Esophagus muscularis mucosa (tissue), 4 donors: ENCODE measurements around the gene CNDP1. TPM values are rescaled to one million over a fixed set of nuclear protein-coding genes. Genes with fewer than 3 reads are reported as not detected.

ENCODE experiments used
- DNase-seq: peaks from one replicate; pipeline ENCODE4 v3.0.0-alpha.2; 2017; ENCODE audit errors: extremely low spot score
- H3K27ac ChIP-seq, 4 donors: fragments of 200-600 bp; sonication (generic); replicated peaks in 1 of 4; 1 replicate in 3 of 4; 2 replicates in 1 of 4; pipeline ENCODE4 v1.5.1; 2016 to 2019; ENCODE audit warnings: mild to moderate bottlenecking in 1 of 4
- H3K27me3 ChIP-seq, 4 donors: fragments of 200-600 bp; sonication (generic); one replicate each; pipeline versions ENCODE4 v1.5.1 to v1.6.0; 2016 to 2019
- H3K36me3 ChIP-seq, 4 donors: fragments of 200-600 bp; sonication (generic); one replicate each; pipeline ENCODE4 v1.5.1; 2016 to 2019
- H3K4me1 ChIP-seq, 4 donors: fragments of 200-600 bp; sonication (generic); one replicate each; pipeline ENCODE4 v1.5.1; 2016 to 2019
- H3K4me3 ChIP-seq, 4 donors: fragments of 200-600 bp; sonication (generic); 1 replicate in 2 of 4; 2 replicates in 2 of 4; pipeline ENCODE4 v1.5.1; 2016 to 2019; ENCODE audit warnings: mild to moderate bottlenecking in 4 of 4, moderate library complexity in 1 of 4
- H3K9me3 ChIP-seq, 4 donors: fragments of 200-600 bp; sonication (generic); 1 replicate in 3 of 4; 2 replicates in 1 of 4; pipeline ENCODE4 v1.5.1; 2016 to 2019
- EP300 ChIP-seq: sonication (generic); formaldehyde crosslinking; IDR thresholded peaks from one replicate; pipeline ENCODE4 v1.6.1; 2017; ENCODE audit warnings: antibody characterized with exemption
- POLR2A ChIP-seq: fragments of 450-650 bp; IDR thresholded peaks from one replicate; pipeline ENCODE4 v1.6.1; 2017; ENCODE audit warnings: antibody characterized with exemption, moderate library complexity, mild to moderate bottlenecking, low read depth
- POLR2AphosphoS5 ChIP-seq, 2 donors: sonication (generic); formaldehyde crosslinking; IDR thresholded peaks; one replicate each; pipeline ENCODE4 v1.6.1; 2017; ENCODE audit warnings: antibody characterized with exemption in 2 of 2
- WGBS: methylation state at CpG from one replicate; pipeline ENCODE4 v1.1.5; 2018; 5-methylcytosine and 5-hydroxymethylcytosine counted together
- intact Hi-C: fragments of 100-400 bp; cut with DNase I; formaldehyde crosslinking; loops from one replicate; pipeline ENCODE4 v1.15.1; 2023
- total RNA-seq, 4 donors: library from RNA; depleted of rRNA; stranded (reverse); fragments of >200 nt; gene quantifications; one replicate each; pipeline versions ENCODE4 v1.1.0 to v1.2.1, GENCODE V29; 2016
- TF ChIP-seq, protein P1 (sequence below), 3 experiments: fragments of 200-600 bp in 2 of 3; fragments of 450-650 bp in 1 of 3; sonication (generic) in 2 of 3; IDR thresholded peaks; one replicate each; pipeline ENCODE4 v1.5.1; 2017 to 2019; ENCODE audit warnings: antibody characterized with exemption in 3 of 3, mild to moderate bottlenecking in 2 of 3, moderate library complexity in 1 of 3

The CNDP1 gene
- total RNA-seq, 4 donors from 2014 or later: not detected

DNA sequence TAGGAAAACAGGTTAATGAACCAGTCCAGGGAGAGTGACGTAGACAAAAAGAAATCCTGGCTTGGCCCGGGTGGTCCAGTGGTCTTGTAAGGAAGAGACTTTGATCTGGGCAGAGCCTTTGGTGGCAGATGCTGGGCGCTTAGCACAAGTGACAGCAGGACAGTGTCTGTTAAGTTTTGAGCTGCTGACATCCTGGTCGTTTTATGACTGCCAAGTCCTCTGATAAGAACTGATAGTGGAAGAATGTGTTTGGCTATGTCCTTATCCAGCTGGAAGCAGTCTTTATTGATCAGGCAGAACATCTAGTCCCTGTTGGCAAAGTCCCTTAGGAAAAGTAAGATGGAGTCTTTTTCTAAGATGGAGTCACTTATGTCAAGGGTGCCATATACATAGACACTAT lies 36.0 kb downstream of the CNDP1 start:
- no peaks in the 10 kb centered on the region for H3K9me3 ChIP-seq
- no peak for DNase-seq
- H3K27ac ChIP-seq: no peak overlapping the region
- H3K4me3 ChIP-seq: no peak overlapping the region
- 76% methylated on average over 4 of the region's 4 CpGs for WGBS
- no peaks in the 10 kb centered on the region for H3K4me1 ChIP-seq
- peaks cover 0 to 8% (median 0%) of the 10 kb centered on the region in 4 donors for H3K27me3 ChIP-seq
- H3K36me3 ChIP-seq: no peaks in the 10 kb centered on the region
- TF ChIP-seq EP300 (no peak), POLR2AphosphoS5 (IDR thresholded peaks at IDR 0.05) (no peak), POLR2A (no peak)
- TF ChIP-seq, protein P1, sequence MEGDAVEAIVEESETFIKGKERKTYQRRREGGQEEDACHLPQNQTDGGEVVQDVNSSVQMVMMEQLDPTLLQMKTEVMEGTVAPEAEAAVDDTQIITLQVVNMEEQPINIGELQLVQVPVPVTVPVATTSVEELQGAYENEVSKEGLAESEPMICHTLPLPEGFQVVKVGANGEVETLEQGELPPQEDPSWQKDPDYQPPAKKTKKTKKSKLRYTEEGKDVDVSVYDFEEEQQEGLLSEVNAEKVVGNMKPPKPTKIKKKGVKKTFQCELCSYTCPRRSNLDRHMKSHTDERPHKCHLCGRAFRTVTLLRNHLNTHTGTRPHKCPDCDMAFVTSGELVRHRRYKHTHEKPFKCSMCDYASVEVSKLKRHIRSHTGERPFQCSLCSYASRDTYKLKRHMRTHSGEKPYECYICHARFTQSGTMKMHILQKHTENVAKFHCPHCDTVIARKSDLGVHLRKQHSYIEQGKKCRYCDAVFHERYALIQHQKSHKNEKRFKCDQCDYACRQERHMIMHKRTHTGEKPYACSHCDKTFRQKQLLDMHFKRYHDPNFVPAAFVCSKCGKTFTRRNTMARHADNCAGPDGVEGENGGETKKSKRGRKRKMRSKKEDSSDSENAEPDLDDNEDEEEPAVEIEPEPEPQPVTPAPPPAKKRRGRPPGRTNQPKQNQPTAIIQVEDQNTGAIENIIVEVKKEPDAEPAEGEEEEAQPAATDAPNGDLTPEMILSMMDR (IDR thresholded peaks at IDR 0.05): no peak
- intact Hi-C loops: no loop called here

DNA sequence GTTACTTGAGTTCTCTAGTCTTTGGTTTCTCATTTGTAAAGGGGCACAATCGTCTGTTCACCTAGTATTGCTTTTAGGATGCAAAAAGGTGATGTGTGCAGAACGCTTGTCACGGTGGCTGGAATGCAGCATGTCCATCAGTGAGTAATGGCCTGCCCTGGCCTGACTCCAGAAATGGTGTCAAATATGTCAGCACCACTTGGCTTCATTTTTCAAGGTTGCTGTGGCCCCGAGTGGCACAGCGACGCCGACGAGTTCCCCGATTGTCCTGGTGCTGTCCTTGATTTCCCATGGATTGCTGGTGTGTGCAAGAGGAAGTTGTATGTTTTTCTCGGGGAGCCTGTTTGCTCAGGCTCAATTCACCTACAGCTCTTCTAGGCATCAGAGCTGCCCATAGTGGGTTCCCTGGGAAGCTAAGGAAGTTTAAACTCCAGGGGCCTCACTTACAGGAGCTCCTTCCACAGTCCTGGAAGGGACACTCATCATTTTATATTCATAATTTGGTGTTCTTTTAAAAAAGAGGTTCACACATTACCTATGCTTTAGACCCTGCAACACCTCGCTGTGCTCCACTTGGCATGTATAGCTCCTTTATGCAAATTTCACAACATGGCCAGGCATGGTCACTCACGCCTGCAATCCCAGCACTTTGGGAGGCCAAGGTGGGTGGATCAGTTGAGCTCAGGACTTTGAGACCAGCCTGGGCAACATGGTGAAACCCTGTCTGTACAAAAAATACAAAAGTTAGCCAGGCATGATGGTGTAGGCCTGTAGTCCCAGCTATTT lies 37.8 kb downstream of the CNDP1 start:
- intact Hi-C loops: no loop called here
- Histone ChIP-seq H3K4me1 (no peaks in the 10 kb centered on the region), H3K27me3 (peaks cover 0 to 8% (median 0%) of the 10 kb centered on the region in 4 donors), H3K9me3 (no peaks in the 10 kb centered on the region), H3K27ac (no peak overlapping the region), H3K36me3 (no peaks in the 10 kb centered on the region), H3K4me3 (no peak overlapping the region)
- WGBS: 79% methylated on average over 12 of the region's 12 CpGs
- no peak for DNase-seq
- no peak for TF ChIP-seq POLR2A
- TF ChIP-seq POLR2AphosphoS5 (IDR thresholded peaks at IDR 0.05): no peak
- no peak for TF ChIP-seq EP300
- TF ChIP-seq, protein P1 (IDR thresholded peaks at IDR 0.05): no peak

DNA sequence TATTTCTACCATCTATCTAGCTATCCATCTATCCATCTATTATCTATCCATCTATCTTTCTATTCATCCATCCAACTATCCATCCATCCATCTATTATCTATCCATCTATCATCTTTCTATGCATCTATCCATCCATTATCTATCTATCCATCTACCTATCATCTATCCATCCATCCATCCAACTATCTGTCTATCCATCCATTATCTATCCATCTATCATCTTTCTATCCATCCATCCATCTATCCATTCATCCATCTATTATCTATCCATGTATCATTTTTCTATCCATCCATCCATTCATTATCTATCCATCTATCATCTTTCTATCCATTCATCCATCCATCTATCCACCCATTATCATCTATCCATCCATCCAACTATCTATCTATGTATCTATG lies 38.8 kb downstream of the CNDP1 start:
- intact Hi-C loops: no loop called here
- Histone ChIP-seq H3K4me1 (no peaks in the 10 kb centered on the region), H3K27ac (no peak overlapping the region), H3K27me3 (peaks cover 0 to 10% (median 0%) of the 10 kb centered on the region in 4 donors), H3K36me3 (no peaks in the 10 kb centered on the region), H3K9me3 (no peaks in the 10 kb centered on the region), H3K4me3 (no peak overlapping the region)
- no peak for DNase-seq
- TF ChIP-seq POLR2A: no peak
- no peak for TF ChIP-seq EP300
- TF ChIP-seq, protein P1 (IDR thresholded peaks at IDR 0.05): no peak
- no peak for TF ChIP-seq POLR2AphosphoS5 (IDR thresholded peaks at IDR 0.05)

DNA sequence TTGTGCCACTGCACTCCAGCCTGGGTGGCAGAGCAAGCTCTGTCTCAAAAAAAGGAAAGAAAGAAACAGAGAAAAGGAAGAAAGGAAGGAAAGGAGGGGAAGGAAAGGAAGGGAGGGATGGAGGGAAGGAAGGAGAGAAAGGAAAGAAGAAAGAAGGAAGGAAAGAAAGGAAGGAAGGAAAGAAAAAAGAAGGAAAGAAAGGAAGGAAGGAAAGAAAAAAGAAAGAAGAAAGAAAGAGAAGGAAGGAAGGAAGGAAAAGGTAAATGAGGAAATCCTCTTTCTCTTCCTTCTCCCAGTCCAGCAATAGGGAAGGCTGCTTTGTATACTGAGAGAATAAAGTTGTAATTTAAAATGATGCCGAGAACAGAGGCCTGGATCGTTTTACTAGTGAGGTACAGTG lies 40.6 kb downstream of the CNDP1 start:
- no peaks in the 10 kb centered on the region for H3K9me3 ChIP-seq
- 74% methylated on average over 2 of the region's 2 CpGs for WGBS
- peaks cover 0 to 17% (median 0%) of the 10 kb centered on the region in 4 donors for H3K27me3 ChIP-seq
- DNase-seq: no peak
- H3K4me3 ChIP-seq: no peak overlapping the region
- no peaks in the 10 kb centered on the region for H3K36me3 ChIP-seq
- no peaks in the 10 kb centered on the region for H3K4me1 ChIP-seq
- TF ChIP-seq POLR2A: no peak
- no peak for TF ChIP-seq EP300
- TF ChIP-seq POLR2AphosphoS5 (IDR thresholded peaks at IDR 0.05): no peak
- TF ChIP-seq, protein P1 (IDR thresholded peaks at IDR 0.05): no peak
- intact Hi-C loops: no loop called here
- H3K27ac ChIP-seq: no peak overlapping the region

DNA sequence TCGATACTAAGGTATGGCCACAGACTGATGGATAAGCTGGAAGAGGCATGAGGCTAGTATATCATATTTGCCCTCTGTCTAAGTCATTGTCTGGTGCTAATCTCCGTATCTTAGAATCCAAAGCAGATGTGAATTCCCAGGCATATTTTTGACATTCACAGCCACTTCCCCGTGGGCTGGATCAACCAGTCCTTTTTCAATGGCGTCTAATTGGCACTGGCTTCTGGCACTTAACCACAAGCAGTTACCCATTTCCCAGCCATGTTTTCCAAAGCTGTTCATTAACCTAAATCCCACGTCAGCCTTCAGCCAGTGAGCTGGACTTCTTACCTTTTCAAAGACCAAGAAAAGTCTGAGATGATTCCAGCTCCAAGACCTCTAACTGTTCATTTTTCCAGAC lies 42.7 kb downstream of the CNDP1 start:
- WGBS: 70% methylated on average over 5 of the region's 5 CpGs
- intact Hi-C loops: no loop called here
- no peaks in the 10 kb centered on the region for H3K9me3 ChIP-seq

More for the DNA sequence above, 42.7 kb downstream of the CNDP1 start:
- Histone ChIP-seq H3K4me3 (no peak overlapping the region), H3K27me3 (peaks cover 0 to 36% (median 0%) of the 10 kb centered on the region in 4 donors), H3K36me3 (no peaks in the 10 kb centered on the region), H3K27ac (no peak overlapping the region), H3K4me1 (no peaks in the 10 kb centered on the region)
- TF ChIP-seq EP300 (no peak), POLR2A (no peak), POLR2AphosphoS5 (IDR thresholded peaks at IDR 0.05) (no peak)
- TF ChIP-seq, protein P1 (IDR thresholded peaks at IDR 0.05): no peak
- DNase-seq: no peak
